ENCODE data around the gene MATCAP1.

The MATCAP1 gene

DNA sequence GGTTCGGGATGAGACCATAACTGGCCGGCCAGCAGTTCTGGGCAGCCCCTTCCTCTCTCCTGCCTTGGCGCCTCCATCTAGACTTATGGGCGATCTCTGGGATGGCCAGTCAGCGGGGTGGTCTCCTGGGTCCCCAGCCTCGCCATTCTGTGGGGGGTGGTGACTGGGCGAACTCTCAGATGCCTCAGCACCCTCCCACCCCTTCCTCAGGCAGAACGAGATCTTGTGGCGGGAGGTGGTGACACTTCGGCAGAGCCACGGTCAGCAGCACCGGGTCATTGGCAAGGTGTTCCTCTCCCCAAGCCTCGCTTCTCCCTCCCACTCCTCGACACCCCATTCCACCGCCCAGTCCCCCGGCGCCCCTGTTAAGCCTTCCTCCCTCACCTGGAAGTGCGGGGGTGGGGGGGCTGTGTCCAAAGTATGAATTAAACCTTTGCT lies 17.6 kb downstream of the MATCAP1 start:
- DNase-seq (ENCODE audit: low read depth): no peak
- no peak overlapping the region for H3K4me3 ChIP-seq (ENCODE audit: low read depth, low read length)
- TF ChIP-seq, protein P1, sequence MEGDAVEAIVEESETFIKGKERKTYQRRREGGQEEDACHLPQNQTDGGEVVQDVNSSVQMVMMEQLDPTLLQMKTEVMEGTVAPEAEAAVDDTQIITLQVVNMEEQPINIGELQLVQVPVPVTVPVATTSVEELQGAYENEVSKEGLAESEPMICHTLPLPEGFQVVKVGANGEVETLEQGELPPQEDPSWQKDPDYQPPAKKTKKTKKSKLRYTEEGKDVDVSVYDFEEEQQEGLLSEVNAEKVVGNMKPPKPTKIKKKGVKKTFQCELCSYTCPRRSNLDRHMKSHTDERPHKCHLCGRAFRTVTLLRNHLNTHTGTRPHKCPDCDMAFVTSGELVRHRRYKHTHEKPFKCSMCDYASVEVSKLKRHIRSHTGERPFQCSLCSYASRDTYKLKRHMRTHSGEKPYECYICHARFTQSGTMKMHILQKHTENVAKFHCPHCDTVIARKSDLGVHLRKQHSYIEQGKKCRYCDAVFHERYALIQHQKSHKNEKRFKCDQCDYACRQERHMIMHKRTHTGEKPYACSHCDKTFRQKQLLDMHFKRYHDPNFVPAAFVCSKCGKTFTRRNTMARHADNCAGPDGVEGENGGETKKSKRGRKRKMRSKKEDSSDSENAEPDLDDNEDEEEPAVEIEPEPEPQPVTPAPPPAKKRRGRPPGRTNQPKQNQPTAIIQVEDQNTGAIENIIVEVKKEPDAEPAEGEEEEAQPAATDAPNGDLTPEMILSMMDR (IDR thresholded peaks at IDR 0.05; ENCODE audit: low read depth, low read length): no peak
- TF ChIP-seq POLR2A (IDR thresholded peaks at IDR 0.05; ENCODE audit: extremely low read depth, insufficient read length): no peak
- no peak for TF ChIP-seq MYC (IDR thresholded peaks at IDR 0.05; ENCODE audit: low read depth, low read length)
- no peak for TF ChIP-seq MAX (IDR thresholded peaks at IDR 0.05; ENCODE audit: low read depth, low read length)

- DNase-seq (ENCODE audit: low read depth): no peak
- TF ChIP-seq, protein P1 (IDR thresholded peaks at IDR 0.05; ENCODE audit: low read depth, low read length): no peak
- no peak for TF ChIP-seq MYC (IDR thresholded peaks at IDR 0.05; ENCODE audit: low read depth, low read length)
- no peak overlapping the region for H3K4me3 ChIP-seq (ENCODE audit: low read depth, low read length)
Measured at GRCh38 chr16:67165121-67166078, 18.4 kb downstream of the MATCAP1 start.

- no peak within 1 kb of the TSS for H3K4me3 ChIP-seq (ENCODE audit: low read depth, low read length)
Measured at GRCh38 chr16:67164599-67165061, 19.1 kb downstream of the MATCAP1 start, which contains the start of gene HSF4. Gene HSF4, plus strand, starts transcription at chr16:67164745. Its CDS starts 67 bp downstream, at chr16:67164812.

DNA sequence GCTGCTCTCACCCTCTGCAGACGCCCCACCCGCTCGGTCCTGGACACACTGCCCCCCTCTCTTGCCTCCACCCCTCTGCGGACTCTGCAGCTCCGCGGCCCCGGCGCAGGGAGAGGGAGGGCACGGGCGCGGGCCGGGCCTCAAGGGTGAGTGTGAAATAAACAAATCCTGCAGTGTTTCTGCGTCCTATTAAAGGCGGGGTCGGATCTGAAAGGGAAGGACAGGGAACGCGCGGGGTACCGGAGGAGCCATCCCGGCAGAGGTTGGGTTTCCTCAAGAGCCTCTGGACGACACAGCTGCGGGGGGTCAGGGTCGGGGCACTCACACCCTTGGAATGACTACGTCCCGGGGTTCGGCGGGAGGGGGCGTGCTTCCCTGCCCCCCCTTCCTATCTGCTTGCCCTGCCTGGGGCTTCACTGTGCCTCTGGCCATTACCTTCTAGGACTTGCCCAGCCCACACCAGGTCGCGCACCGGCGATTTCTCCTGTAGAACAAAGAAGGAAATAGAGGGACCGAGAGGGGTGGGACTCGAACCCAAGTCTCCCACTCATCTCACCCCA lies 19.7 kb downstream of the MATCAP1 start:
- H3K4me3 ChIP-seq (ENCODE audit: low read depth, low read length): no peak overlapping the region
- DNase-seq (ENCODE audit: low read depth): no peak
- TF ChIP-seq, protein P1 (IDR thresholded peaks at IDR 0.05; ENCODE audit: low read depth, low read length): no peak

More at GRCh38 chr16:67164599-67165061, 19.1 kb downstream of the MATCAP1 start, which contains the start of gene HSF4:
- peak; percentile 52 for DNase-seq (ENCODE audit: low read depth)
- TF ChIP-seq, protein P1 (IDR thresholded peaks at IDR 0.05; ENCODE audit: low read depth, low read length): no peak
- TF ChIP-seq MAX (IDR thresholded peaks at IDR 0.05; ENCODE audit: low read depth, low read length): no peak
- TF ChIP-seq MYC (IDR thresholded peaks at IDR 0.05; ENCODE audit: low read depth, low read length): no peak
- no peak for TF ChIP-seq POLR2A (IDR thresholded peaks at IDR 0.05; ENCODE audit: extremely low read depth, insufficient read length)

GRCh38 chr16:67163164-67163998 lies 20.4 kb downstream of the MATCAP1 start:
- DNase-seq (ENCODE audit: low read depth): no peak
- TF ChIP-seq MAX (IDR thresholded peaks at IDR 0.05; ENCODE audit: low read depth, low read length) (no peak), MYC (IDR thresholded peaks at IDR 0.05; ENCODE audit: low read depth, low read length) (no peak)
- TF ChIP-seq, protein P1 (IDR thresholded peaks at IDR 0.05; ENCODE audit: low read depth, low read length): no peak
- H3K4me3 ChIP-seq (ENCODE audit: low read depth, low read length): no peak overlapping the region

Data from NB4 (cell line).